Measurements from ENCODE around the gene SMIM24.

The SMIM24 gene

DNA sequence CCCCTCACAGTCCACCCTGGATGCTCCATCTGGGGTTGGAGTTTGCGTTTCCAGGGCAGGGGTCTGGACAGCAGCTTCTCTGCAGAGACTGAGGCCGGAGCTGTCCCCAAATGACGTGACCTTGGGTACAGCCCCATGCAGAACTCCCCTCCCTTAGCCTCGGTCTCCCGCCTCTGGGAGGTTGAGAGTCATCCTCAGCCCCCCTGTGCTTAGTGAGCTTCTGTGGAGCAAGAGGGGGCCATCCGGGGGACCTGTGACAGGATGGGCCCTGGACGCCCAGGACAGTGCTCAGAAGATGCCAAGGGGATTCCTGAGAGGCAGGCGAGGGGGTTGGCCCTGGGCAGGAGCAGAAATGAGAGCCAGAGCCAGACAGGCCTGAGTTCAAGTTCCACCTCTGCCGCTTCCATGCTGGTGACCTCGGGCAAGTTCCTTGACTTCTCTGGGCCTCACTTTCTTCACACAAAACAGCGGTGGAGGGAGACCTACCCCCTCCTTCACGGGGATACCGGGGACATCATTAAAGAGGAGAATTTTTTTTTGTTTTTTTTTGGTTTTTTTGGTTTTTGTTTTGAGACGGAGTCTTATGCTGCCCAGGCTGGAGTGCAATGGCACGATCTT is 20.3 kb downstream of the SMIM24 start:
- TF ChIP-seq CREB1 (IDR thresholded peaks at IDR 0.05; ENCODE audit: low read depth), result no peak
- TF ChIP-seq CEBPB (IDR thresholded peaks at IDR 0.05), result no peak
- no peak for TF ChIP-seq TAF1 (IDR thresholded peaks at IDR 0.05; ENCODE audit: low read depth)
- no peak for TF ChIP-seq ZBTB7A (IDR thresholded peaks at IDR 0.05; ENCODE audit: low read depth)
- no peak for TF ChIP-seq EGR1 (IDR thresholded peaks at IDR 0.05)
- no peak for TF ChIP-seq NFIC (IDR thresholded peaks at IDR 0.05)
- TF ChIP-seq, protein P1, sequence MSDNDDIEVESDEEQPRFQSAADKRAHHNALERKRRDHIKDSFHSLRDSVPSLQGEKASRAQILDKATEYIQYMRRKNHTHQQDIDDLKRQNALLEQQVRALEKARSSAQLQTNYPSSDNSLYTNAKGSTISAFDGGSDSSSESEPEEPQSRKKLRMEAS (IDR thresholded peaks at IDR 0.05), result no peak
- TF ChIP-seq YY1 (IDR thresholded peaks at IDR 0.05; ENCODE audit: low read depth), result no peak
- no peak for TF ChIP-seq TCF12 (IDR thresholded peaks at IDR 0.05; ENCODE audit: low read depth)
- TF ChIP-seq, protein P2, sequence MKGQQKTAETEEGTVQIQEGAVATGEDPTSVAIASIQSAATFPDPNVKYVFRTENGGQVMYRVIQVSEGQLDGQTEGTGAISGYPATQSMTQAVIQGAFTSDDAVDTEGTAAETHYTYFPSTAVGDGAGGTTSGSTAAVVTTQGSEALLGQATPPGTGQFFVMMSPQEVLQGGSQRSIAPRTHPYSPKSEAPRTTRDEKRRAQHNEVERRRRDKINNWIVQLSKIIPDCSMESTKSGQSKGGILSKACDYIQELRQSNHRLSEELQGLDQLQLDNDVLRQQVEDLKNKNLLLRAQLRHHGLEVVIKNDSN (IDR thresholded peaks at IDR 0.05), result no peak
- no peak for TF ChIP-seq TEAD4 (IDR thresholded peaks at IDR 0.05)

DNA sequence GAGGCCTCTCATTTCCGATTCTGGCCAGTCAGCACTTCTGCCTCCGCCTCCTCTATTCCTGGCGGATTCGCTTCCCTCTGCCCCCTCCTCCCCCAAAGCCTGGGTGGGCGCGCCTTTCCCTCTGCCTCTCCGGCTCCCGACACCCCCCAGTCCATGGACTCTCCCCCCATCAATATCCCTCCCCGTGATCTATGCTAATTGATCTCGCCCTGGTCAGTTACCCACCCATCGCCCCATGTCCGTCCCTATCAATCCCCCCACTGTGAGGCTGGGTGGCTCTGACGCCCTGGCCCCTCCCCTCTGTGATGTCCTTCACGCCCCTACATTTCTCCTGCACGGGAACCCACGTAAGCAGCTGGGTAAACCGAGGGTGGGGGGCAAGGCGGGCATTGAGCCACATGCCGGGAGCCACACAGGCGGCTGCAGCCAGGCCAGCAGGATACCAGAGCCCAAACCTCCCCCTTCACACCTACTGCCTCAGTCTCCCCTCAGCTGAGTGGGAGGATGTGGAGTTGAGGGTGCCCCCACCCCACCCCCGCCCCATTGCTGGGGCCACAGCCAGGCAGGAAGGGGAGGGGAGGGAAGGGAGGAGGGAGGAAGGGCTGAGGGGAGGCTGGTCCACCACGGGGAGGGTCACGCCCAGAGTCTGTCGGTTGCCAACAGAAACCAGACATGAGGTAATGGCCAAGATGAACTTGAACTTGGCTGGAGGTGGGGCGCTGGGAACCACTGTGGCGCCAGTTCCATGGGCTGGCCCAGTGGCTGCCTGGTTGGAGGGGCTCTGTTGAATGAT is 21.0 kb downstream of the SMIM24 start:
- TF ChIP-seq NFIC (IDR thresholded peaks at IDR 0.05) (peak; percentile 27; the same call in 1 of the 2 replicates), TEAD4 (IDR thresholded peaks at IDR 0.05) (no peak), EP300 (IDR thresholded peaks at IDR 0.05; ENCODE audit: borderline replicate concordance) (no peak), ZBTB7A (IDR thresholded peaks at IDR 0.05; ENCODE audit: low read depth) (no peak), TAF1 (IDR thresholded peaks at IDR 0.05; ENCODE audit: low read depth) (no peak)

- TF ChIP-seq, protein P3, sequence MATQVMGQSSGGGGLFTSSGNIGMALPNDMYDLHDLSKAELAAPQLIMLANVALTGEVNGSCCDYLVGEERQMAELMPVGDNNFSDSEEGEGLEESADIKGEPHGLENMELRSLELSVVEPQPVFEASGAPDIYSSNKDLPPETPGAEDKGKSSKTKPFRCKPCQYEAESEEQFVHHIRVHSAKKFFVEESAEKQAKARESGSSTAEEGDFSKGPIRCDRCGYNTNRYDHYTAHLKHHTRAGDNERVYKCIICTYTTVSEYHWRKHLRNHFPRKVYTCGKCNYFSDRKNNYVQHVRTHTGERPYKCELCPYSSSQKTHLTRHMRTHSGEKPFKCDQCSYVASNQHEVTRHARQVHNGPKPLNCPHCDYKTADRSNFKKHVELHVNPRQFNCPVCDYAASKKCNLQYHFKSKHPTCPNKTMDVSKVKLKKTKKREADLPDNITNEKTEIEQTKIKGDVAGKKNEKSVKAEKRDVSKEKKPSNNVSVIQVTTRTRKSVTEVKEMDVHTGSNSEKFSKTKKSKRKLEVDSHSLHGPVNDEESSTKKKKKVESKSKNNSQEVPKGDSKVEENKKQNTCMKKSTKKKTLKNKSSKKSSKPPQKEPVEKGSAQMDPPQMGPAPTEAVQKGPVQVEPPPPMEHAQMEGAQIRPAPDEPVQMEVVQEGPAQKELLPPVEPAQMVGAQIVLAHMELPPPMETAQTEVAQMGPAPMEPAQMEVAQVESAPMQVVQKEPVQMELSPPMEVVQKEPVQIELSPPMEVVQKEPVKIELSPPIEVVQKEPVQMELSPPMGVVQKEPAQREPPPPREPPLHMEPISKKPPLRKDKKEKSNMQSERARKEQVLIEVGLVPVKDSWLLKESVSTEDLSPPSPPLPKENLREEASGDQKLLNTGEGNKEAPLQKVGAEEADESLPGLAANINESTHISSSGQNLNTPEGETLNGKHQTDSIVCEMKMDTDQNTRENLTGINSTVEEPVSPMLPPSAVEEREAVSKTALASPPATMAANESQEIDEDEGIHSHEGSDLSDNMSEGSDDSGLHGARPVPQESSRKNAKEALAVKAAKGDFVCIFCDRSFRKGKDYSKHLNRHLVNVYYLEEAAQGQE (IDR thresholded peaks at IDR 0.05; ENCODE audit: low read depth), result no peak
- TF ChIP-seq TEAD4 (IDR thresholded peaks at IDR 0.05) (peak; percentile 13; the same call in 1 of the 2 replicates), TCF12 (IDR thresholded peaks at IDR 0.05; ENCODE audit: low read depth) (no peak), FOXM1 (IDR thresholded peaks at IDR 0.05; ENCODE audit: borderline replicate concordance, low read depth) (no peak), ZBTB7A (IDR thresholded peaks at IDR 0.05; ENCODE audit: low read depth) (0 out of 2 replicates have a peak, but pooled peaks have one; percentile 7), CEBPB (IDR thresholded peaks at IDR 0.05) (no peak), YY1 (IDR thresholded peaks at IDR 0.05; ENCODE audit: low read depth) (no peak), CREB1 (IDR thresholded peaks at IDR 0.05; ENCODE audit: low read depth) (no peak)
Measured at GRCh38 chr19:3458229-3459088, 21.9 kb downstream of the SMIM24 start.

GRCh38 chr19:3457528-3458228 is 22.6 kb downstream of the SMIM24 start:
- TF ChIP-seq TAF1 (IDR thresholded peaks at IDR 0.05; ENCODE audit: low read depth) (no peak), EP300 (IDR thresholded peaks at IDR 0.05; ENCODE audit: borderline replicate concordance) (no peak)
- TF ChIP-seq, protein P3 (IDR thresholded peaks at IDR 0.05; ENCODE audit: low read depth), result no peak

DNA sequence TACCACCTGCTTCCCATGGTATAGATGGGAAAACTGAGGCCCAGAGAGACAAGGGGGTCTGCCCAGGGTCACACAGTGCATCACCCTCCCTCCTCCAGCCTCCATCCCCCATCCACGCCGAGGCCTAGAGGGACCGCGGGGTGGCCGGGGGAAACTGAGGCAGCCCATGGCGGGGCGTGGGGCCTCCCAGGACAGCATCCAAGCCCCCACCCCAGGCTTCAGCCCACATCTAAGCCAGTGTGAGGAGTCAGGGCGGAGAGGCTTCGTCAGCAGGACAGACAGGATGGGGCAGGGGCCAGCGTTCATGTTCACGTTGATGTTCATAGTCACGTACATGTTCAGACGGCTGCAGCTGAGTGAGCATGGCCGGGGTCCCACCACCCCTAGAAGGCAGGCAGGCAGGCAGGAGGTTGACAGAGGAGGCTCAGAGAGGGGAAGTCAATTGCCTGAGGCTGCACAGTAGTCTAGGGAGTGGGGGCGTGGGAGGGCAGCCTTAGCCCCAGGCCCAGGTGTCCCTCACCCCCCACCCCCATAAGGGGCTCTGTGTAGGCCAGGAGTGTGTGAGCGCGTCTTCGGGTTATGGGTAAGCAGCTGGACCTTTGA is 23.3 kb downstream of the SMIM24 start:
- TF ChIP-seq TCF12 (IDR thresholded peaks at IDR 0.05; ENCODE audit: low read depth), result no peak
- TF ChIP-seq, protein P3 (IDR thresholded peaks at IDR 0.05; ENCODE audit: low read depth), result no peak
- no peak for TF ChIP-seq ZBTB7A (IDR thresholded peaks at IDR 0.05; ENCODE audit: low read depth)
